GM18868 (cell line): ENCODE data around the gene P3H2.

Source experiments
- ATAC-seq: cut with Tn5 transposase; IDR thresholded peaks from one replicate; pipeline ENCODE4 v1.9.1; 2021; ENCODE audit warnings: mild to moderate bottlenecking, moderate library complexity; ENCODE audit not compliant: unreplicated experiment

Gene P3H2

DNA sequence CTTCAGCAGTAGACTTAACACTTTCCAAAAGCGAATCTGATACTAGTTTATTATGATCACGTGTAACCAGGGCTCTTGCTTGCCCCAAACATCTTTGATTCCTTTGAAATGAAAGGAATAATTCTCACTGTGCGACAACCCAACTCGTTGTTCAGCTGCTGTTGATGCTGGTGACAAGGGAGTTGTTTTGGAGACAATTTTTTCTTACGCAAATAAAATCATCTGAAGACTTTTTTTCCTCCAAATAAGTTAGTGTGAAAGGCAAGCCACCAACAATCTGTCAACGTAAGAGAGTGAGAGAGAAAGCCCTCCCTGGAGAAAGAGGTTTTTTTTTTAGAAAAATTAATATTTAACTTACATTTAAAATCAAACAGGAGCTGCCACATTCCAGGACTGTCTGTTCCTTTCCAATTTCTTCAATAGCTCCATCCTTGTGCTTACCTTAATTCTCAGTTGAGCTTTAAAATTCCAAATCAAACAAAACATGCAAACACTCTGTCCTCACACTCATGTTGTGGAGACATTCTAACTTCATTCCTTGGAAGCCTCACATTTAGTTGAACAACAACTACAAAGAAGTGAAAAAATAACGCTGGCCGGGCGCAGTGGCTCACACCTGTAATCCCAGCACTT lies 4.9 kb upstream of the P3H2 start:
- no peak for ATAC-seq

DNA sequence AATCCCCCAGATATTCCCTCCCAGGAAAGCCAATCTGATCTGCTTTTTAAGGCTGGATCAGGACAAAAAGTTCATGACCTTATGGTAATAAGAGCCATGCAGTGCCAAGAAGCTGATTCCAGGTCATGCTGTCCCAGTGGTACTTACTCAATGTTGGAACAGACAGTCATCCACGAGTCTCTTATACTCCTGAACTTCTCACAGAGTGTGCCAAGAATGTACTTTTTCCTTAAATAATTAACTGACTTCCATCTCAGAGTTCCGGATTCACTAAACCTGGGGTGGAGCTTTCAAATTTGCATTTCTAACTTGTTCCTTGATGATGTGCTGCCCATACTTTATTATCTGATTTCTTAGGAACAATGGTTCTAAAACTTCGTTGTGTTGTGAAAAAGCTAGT lies 3.4 kb upstream of the P3H2 start:
- ATAC-seq, result no peak

DNA sequence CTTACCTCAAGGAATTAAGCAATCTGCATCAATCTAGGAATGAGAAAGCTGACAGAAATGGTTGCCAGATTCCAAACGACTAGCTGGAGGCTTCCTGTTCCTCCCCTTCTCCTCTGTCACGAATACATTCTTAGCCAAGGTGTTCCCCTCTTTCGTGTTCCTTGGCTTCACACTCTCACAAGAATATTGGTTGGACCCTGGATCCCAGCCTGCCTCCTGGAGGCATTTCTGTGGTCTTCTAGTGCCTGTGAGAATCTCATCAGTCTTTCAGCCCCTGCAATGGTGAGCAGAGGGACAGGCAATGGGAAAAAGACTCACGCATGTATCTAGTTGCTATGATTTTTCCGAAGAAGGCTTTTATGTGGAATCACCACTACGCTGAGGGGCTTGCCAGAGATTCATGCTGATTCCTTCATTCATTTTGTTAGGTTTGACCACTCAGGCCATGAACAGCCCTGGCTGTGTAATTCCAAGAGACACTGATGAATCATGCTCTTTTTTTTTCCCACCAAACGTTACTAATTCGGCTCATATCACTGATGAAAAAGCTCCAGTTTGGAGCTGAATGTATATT lies 1.6 kb upstream of the P3H2 start:
- no peak for ATAC-seq

DNA sequence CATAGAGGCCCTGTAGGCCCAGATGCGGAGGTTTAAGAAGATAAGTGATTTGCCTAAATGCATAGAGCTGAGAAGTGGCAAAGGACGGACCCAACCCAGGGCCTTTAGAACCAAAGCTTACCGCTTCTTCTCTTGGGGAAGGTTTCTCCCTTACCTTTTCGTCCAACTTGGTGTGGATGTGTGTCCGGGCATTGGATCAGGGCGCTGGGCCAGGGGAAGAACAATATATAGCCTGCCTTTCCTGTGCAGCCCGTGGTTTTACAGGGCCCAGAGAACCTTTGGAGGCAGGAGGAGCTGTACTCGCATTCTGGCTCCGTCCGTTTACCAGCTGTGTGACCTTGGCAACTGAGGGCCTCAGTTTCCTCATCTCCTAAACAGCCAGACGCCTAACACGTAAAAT lies 686 bp upstream of the P3H2 start:
- ATAC-seq, result no peak

DNA sequence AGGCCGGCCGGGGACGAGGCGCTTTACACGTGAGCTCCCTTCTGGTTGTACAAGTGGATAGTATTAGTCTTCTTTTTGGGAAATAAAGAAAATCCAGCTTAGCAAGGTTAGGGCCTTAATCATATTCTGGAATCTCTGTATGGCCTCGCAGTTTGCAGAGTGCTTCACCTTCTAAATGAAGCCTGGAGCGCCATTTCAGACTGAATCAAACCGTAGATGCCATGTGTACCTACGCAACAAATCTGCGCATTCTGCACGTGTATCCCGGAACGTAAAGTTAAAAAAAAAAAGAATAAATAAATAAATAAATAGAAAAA lies 322 bp upstream of the P3H2 start:
- ATAC-seq, result no peak

DNA sequence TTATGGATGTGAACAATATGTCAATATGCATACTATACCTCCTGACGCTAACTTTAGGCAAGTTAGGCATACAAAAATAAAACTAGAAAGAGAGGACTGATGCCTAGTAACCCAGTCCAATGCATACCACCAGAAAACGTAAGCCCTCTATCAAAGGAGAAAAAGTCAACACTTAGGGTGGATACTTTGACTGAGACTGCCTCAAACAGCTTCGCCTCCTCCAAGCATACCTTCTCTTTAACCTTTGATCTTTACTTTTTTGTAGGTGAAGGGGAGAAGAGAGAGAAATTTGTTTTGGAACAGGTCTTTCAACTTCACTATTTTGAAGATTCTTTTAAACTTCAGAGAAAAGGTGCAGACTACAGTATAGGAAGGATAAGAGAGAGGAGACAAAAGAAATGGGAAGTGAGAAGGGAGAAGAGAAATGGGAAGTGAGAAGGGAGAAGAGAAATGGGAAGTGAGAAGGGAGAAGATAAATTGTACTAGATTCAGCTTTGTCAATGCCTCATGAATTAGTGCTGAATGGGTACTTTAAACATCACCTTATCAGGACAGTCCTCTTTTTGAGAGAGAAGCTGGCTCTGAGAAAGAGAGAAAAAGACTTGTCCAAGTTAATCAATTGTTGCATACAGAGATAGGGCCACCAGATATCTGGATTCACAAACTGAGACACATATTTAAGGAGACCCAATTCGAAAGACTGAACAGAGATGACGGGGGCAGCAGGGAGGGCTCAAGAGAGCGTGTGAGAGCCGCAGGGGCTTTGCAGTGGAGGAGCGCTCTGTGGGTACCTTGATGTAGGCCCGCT lies 1.0 kb downstream of the P3H2 start:
- ATAC-seq, result peak; percentile 39

DNA sequence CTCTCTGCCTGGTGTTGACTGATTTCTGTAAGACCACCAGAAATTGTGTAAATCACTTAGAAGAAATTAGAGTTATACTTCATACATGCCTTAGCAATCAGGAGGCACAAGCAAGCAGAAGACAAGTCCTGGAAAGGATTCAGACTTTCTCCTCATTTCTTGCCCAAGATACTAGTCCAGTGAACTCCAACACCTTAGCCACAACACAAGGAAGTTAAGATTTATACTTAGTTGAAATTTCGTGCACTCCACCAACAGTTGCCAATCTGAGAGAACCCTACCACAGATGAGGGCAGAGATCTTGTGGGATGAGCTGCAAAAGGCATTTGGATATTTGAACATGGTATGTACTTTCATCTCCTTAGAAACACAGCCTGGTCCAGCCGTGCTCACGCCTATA lies 2.3 kb downstream of the P3H2 start:
- no peak for ATAC-seq

DNA sequence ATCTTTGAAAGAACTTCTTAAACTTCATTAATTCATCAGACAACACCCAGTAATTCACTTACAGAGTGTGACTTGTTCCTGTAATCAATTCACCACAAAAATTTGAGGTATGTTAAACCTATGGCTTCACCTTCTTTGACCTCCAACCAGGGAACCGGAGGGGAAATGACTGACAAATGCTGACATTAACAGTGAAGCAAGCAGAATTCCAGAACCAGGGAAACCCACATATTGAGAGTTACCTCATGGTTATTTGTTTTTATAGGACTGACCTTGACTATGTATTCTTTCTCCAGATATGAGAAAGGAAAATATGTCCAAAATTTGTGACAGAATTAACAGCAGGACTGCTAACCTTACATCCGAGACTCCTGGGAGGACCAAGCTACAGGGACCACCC lies 2.7 kb downstream of the P3H2 start:
- no peak for ATAC-seq

DNA sequence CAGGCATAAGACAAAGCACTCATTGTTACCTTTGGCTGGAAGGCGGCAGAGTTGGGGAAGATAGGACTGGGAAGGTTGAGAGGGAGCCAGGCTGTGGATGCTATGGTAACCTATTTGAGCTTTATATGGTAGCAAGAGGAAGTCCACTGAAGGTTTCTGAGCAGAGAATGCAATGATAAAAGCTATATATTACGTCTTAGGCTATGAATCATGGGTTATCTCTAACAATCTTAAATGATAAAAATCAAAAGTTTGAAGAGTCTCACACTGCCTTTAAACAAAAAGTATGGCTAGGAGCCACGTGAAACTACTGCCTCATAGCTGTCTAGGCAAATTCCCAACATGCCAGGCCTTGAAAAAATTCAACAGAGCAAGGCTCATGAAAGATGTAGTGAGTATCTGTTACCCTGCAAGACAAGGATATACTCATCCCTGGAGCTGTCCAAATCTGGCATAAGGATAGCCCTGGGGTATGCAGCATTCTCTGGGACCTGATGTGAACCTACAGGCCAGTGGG lies 4.1 kb downstream of the P3H2 start:
- no peak for ATAC-seq

DNA sequence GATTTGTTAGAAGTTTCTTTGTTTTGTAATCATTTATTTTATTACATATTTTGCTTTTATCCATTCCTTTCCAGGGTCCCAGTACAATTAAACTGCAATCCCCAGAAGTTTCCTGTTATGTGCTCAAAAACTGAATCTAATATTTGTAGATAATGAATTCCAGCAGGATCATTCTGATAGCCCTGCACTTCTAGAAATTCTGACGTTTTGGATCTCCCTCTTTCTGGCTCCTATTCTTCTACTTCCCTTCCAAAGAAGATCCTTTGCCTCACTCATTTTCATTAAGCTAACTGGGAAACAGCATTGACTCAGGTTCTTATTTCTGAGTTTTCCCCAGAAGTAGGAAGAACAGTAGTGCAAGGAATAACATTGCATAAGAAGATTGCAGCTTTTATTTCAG lies 9.9 kb downstream of the P3H2 start:
- ATAC-seq, result no peak

DNA sequence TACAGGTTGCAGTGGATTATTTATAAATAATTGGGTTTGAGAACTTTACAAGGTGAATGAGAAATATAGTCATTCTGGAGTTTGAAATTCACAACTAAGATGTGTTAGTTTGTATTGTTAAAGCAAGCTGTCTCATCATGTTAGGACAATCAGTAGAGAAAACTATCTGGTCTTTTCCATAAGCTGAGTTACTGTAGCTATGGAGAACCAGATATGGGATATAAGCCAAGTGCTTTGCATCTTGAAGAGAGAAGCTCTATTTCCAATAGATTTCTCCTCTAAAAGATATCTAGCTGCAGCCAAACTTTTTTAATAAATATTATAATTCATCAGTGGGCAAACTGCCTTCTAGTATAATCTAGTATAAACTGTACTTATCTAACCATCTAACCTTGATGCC lies 11.3 kb downstream of the P3H2 start:
- no peak for ATAC-seq

DNA sequence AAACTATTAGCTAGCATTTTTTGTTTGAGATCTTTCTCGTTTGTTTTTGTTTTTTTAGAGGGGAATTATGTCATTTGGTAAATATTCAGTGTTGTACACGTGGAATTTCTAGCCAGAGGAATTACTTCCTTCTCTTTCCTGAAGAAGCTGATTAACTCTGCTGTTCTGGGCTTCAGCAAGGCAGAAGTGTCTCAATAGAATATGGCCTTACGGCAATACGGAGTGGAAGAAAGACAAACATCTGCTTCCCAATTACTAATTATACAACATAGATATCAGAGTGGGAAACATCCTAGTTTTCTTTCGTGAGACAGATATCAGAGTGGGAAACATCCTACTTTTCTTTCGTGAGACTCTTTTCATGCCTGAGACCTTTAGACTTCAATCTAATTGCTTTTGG lies 11.9 kb downstream of the P3H2 start:
- ATAC-seq, result no peak

DNA sequence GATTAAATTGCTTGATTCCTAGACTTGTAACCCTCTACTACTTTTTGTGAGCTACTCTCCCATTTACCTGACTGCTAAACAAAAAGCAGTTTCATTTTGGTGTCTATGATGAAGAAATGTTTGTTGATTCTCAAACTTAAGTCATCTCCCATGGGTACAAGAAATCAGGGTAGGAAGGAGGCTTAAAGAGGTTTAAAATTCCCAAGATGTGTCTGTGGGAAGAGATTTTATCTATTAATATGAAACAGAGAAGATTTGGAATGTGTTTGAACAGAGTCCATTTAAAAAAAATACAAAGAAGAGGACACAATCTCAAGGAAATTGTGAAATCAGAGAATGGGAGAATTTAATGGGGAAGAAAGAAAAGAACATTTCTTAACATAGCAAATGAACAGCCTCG lies 14.8 kb downstream of the P3H2 start:
- ATAC-seq, result no peak

DNA sequence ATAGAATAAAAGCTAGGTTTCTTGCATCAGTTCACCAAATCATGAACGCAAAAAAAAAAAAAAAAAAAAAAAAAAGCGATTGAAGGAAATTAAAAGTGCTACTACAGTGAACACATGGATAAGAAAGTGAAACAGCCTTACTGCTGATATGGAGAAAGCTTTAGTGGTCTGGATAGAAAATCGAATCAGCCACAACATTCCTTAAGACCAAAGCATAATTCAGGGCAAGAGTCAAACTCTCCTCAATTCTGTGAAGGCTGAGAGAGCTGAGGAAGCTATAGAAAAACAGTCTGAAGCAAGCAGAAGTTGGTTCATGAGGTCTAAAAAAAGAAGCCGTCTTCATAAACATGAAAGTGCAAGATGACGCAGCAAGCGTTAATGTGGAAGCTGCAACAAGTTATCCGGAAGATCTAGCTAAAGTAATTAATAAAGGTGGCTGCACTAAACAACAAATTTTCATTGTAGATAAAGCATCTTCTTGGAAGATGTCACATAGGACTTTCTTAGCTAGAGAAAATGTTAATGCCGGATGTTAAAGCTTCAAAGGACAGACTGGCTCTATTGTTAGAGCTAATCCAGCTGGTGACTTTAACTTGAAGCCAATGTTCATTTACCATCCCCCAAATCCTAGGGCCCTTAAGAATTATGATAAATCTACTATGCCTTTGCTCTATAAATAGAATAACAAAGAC lies 19.2 kb downstream of the P3H2 start:
- ATAC-seq, result peak; percentile 36

DNA sequence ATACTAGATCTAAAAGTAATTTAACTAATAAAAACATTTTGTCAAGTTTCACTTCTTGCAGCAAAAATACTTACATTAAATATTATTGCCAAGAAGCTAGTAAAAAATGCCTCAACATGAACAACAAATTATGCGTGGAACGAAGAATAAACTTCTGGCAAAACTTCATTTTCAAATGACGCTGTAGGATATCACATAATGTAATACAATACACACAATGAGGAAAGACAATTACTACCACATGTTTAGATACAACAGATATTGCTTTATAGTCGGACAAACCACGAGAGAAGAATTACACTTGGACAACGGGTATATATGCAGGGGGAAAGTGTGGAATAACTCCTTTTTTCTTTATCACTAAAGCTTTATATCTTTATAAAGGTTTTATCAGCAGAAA lies 21.6 kb downstream of the P3H2 start:
- no peak for ATAC-seq

DNA sequence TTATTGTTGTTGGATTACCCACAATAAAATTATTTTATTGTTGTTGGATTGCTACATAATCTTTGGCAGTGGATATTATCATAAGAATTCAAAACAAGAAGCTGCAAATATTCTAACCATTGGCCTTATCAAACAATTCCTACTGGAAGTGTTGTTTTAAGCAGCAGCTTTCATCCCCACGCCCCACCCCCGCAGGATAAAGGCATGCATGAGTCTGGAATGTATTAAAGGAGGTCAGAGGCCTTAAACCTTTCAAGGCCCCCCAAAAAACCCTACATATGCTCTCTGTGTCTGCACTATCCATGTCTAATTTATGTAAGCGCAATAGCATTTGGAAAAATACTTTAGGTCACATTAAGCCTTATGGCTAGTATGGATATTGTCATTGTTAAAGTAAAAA lies 23.1 kb downstream of the P3H2 start:
- ATAC-seq, result no peak

DNA sequence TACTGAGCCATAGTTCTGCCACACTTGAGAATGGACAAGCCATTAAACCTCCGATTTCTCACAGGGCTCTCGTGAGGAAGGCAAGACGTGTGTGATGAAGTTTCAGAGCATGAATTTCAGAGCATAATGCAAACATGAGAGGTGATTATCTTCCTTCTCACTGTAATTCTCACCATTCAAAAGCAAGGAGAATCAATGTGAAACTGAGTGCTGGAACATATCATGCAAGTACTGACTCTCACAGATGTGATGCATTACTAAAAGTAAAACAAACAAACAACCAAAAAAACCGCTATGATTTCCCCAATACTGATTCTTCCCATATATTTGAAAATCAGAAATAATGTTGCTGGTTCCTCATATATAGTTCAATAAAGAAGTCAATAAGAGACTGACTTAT lies 23.7 kb downstream of the P3H2 start:
- ATAC-seq, result peak; percentile 45

DNA sequence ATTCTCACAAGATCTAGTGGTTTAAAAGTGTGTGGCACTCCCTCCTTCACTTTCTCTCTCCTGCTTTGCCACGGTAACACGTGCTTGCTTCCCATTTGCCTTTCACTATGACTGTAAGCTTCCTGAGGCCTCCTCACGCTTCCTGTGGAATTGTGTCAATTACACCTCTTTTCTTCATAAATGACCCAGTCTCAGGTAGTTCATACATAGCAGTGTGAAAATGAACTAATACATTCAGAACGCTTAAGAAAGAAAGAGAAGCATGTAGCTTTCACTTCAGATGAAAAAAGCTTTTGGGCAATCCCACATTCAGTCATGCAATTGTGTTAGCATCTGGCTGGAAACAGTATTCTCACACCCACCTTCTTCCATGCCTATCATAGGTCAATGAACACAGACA lies 24.4 kb downstream of the P3H2 start:
- ATAC-seq, result peak; percentile 55

DNA sequence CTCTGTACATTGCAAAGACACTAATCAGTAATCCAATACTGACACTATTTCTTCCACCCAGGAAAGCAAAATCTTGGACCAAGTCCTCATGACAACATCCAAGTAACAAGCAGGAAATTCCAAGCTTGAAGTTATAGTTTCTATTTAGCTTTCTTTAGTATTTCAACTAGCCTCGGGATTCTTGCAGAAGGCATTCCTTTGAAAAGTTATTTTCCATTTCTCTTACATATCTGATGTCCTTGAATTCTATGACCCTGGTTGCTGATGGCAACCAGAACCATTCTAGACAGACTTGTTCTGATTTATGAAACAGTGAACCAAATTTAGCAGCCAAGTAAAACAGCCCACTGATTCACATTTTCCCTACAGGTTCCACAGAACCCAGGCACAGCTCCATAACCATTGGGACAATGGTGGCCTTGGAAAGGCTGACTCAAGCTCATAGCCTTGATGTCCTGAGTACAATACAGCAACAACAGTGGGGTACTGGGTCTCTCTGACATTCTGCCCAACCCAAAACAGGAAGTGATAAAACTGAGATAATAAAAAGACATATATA lies 26.5 kb downstream of the P3H2 start:
- no peak for ATAC-seq

DNA sequence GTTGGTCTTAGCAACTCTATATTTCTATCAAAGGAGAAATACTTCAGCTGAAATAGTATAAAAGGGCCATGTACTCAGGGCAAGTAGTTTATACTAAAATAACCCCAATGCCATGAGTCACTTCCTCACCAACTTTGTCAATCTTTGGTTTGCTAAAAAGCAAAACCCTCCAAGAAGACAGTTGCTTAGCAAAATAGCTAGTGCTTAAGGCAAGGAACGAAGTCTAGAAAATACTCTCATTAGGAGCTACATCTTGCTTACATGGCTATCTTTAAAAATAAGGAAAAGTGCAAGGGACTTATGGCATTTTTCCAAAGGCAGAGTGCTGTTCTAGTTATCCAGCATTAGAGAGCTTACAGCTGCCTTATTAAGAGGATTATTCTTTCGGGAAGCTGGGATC lies 28.4 kb downstream of the P3H2 start:
- ATAC-seq, result no peak

DNA sequence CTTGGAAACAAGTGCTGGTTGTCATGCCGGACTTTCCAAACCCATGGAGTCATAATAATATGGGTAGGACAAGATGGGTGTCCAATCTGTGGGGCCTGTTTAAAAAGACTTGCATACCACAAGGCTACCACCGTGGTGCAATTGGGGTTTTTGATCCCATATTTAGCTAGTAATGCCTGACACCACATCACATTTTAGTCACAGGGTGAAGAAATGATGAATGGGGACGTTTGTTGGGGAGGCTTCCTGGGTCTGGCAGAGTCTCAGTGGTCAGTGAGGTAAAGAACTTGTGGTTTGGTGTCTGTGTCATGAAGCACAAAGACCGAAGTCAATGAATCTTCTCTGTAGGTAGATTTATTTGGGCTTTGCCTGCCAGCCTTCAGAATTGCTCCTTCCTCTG lies 31.0 kb downstream of the P3H2 start:
- peak; percentile 69 for ATAC-seq

DNA sequence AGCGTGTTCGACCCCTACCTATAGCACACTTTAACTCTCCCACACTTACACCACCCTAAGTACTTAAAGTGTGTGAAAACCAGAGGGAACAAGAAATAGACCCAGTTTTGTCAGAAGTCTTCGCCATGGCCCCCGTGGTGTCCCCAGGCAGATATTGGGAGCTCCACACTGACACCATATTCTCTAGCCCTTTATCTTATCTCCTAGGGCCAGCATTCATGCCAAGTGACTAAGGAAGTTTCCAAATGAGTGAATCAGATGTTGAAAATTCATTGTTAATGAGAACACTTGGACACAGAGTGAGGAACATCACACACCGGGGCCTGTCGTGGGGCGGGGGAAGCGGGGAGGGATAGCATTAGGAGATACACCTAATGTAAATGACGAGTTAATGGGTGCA lies 31.8 kb downstream of the P3H2 start:
- ATAC-seq, result no peak
